GM10248 (cell line): ENCODE results near the gene FLNA.

Experiments used
- CTCF ChIA-PET: fragments of 300-600 bp; sonication (Branson Sonifier 250); formaldehyde crosslinking; extraction: SDS; loops from one replicate; lab custom pipeline; 2021; ENCODE audit warnings: antibody characterized with exemption; lab: Yijun Ruan, JAX
- POLR2A ChIA-PET: fragments of 350-650 bp; sonication (Branson Sonifier 250); formaldehyde crosslinking; extraction: SDS; loops from one replicate; lab custom pipeline; 2020; ENCODE audit warnings: antibody characterized with exemption; lab: Yijun Ruan, JAX
- DNase-seq: peaks from one replicate; pipeline ENCODE4 v3.0.0; 2012; ENCODE audit errors: extremely low spot score
- CTCF ChIP-seq: IDR thresholded peaks from 2 replicates; pipeline ENCODE4 v1.5.1; 2012; ENCODE audit warnings: mild to moderate bottlenecking, low read depth; ENCODE audit errors: extremely low read depth, missing control alignments, control extremely low read depth

FLNA gene

GRCh38 chrX:154358011-154358410 lies 16.4 kb downstream of the FLNA start:
- TF ChIP-seq CTCF = no peak
- ChIA-PET POLR2A (interaction anchor here (1.2 to 2.0 kb wide), 2 partner anchors 10 to 13 kb away, joined by 3 to 5 read pairs; no protein-coding TSS in a partner anchor), CTCF (no interaction called here)
- DNase-seq = no peak

- ChIA-PET POLR2A (interaction anchor here (2.0 kb wide), 1 partner anchor 14 kb away, joined by 5 read pairs; no protein-coding TSS in a partner anchor), CTCF (no interaction called here)
- no peak for TF ChIP-seq CTCF
- DNase-seq = no peak
Observed at GRCh38 chrX:154357205-154357604, 17.2 kb downstream of the FLNA start.

GRCh38 chrX:154356596-154356995 lies 17.8 kb downstream of the FLNA start:
- CTCF ChIA-PET = no interaction called here
- no peak for DNase-seq
- TF ChIP-seq CTCF = no peak
- POLR2A ChIA-PET = interaction anchor here (2.0 kb wide), 1 partner anchor 15 kb away, joined by 5 read pairs; no protein-coding TSS in a partner anchor

- CTCF ChIA-PET = no interaction called here
- POLR2A ChIA-PET = no interaction called here
- no peak for DNase-seq
- TF ChIP-seq CTCF = no peak
Observed at GRCh38 chrX:154355776-154356140, 18.7 kb downstream of the FLNA start.

- no peak for TF ChIP-seq CTCF
- ChIA-PET CTCF (no interaction called here), POLR2A (no interaction called here)
- DNase-seq = no peak
Observed at GRCh38 chrX:154355094-154355775, 19.2 kb downstream of the FLNA start.

GRCh38 chrX:154354516-154354915 lies 19.9 kb downstream of the FLNA start:
- DNase-seq = no peak
- no peak for TF ChIP-seq CTCF
- POLR2A ChIA-PET = no interaction called here
- CTCF ChIA-PET = no interaction called here

GRCh38 chrX:154354013-154354412 lies 20.4 kb downstream of the FLNA start:
- CTCF ChIA-PET = no interaction called here
- no peak for DNase-seq
- POLR2A ChIA-PET = no interaction called here
- no peak for TF ChIP-seq CTCF
